ENCODE results near the gene FNBP1L.
A peak's percentile ranks its signal among the peaks of the same experiment; 100 is the strongest.

The FNBP1L gene

DNA sequence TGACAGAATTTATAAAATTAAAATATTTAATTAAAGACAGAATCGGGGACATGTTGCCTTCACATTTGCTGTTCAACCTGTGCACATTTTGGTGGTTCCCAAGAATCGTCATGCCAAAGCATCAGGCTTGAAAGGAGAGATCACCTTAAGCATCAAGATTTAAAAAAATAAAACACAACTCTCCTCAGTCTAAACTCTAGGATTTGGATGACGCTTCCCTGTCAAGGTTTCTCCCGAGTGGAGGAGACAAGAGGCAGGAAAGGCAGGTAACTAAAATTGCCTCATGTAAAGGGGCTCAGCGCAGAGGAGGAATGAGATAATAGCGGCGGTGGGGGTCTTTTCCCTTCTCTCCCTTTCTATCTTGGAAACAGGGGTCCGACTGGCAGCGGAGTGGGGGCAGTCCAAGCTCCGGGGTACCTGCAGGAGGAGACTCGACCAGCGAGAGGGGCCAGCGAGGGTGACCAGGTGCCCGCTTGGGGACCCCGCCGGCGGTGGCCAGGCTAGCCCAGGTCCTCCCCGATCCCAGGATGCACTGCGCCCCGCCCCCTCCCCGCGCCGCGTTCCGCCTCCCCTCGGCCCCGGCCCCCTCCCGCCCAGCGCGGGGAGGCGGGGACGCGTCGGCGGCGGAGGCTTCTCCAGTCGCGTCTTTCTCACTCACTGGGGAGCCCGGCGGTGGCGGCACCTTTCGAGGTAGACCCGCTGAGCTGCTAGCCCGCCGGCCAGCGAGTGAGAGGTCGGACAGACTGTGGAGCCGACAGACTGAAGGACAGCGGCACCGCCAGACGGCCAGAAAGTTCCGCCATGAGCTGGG is at the start of gene FNBP1L:
TSS of gene FNBP1L (plus strand) at position 638 of the 811 bp plus-strand sequence. CDS start at position 802, 164 bp downstream.
- DNase-seq (ENCODE audit: low read depth in 2 of 2) = peak; percentile 13 to 49

DNA sequence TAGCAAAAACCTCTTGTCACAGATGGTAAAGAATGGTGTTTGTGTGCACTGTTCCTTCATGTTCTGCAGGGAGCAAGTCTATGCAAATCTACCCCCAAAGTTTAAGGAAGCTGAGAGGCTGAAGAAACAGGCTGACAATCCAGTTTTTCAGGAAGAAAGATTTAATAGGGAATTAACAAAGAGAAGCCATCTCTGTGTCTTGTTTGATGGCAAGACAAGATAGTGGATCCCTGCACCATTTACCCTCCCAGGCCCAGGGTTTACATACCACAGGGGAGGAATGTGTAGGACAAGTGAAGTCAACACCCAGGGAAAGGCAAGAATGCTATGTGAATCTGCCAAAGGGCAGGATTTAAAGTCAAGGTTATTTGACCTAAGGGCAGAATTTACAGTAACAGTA is 48.1 kb upstream of the FNBP1L start:
- DNase-seq (ENCODE audit: low read depth in 2 of 2) = no peak

DNA sequence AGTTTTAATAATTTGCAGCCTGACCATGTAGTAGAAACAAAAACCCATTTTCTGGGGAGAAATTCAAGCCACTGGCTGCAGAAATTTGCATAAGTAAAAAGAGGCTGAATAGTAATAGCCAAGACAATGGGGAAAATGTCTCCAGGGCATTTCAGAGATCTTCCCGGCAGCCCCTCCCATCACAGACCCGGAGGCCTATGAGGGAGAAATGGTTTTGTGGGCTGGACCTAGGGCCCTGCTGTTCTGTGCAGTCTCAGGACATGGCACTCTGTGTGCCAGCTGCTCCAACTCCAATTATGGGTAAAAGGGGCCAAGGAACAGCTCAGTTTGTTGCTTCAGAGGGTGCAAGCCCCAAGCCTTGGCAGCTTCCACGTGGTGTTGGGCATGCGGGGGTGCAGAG is 39.7 kb upstream of the FNBP1L start:
- no peak for DNase-seq (ENCODE audit: low read depth in 2 of 2)

DNA sequence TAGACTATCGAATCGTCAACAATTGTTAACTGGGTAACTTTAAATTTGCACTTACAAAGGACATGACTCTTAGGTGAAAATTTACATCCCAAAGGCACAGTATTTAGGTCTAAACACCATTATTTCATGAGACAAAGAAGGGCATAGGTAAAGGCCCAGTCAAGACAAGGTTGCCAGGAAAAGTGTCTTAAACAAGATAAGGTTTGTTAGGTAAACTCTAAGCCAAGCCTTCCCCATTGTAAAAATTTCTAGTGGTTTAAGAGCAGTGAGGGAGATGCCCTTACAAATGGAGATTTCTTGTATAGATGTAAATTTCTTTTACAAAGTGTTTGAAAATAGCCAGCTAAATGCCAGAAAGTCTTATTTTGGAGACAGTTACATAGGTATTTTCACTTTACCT is 36.9 kb upstream of the FNBP1L start:
- DNase-seq (ENCODE audit: low read depth in 2 of 2) = no peak

DNA sequence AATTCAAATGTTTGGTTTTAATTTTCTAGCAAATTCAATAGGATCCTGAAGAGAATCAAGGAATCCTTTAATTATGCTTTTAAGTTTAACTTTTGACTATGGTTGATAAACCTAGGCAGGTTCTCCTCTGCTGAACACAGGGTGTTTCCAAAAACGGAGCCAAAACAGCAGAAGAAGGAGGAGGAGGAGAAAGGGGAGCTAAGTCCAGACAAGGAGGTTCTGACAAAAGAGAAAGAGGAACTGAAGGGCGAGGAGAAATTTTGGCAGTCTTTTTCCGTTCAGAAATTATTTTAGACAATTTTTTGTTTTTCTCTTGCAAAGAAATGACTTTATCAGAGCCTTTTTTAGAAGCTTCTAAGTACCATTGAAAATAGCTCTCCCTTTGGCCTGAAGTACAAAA is 33.2 kb upstream of the FNBP1L start:
- DNase-seq (ENCODE audit: low read depth in 2 of 2) = no peak

DNA sequence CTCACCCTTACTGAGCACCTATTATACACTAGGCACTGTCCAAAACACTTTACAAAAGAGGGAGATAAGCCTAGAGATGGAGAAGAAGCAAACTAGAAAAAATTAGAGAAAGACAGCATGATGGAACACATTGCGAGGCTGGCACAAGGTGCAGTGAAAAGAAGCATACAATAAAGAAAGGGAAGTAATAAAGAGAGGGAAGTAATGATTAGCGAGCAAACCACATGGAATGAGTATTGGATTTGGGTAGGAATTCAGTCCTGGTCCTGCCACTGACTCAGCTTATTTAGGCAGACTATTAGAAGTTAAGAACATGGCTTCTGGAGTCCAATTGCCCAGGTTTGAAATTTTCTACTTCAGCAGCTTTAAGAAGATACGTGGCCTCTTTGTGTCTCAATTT is 32.6 kb upstream of the FNBP1L start:
- DNase-seq (ENCODE audit: low read depth in 2 of 2) = no peak

DNA sequence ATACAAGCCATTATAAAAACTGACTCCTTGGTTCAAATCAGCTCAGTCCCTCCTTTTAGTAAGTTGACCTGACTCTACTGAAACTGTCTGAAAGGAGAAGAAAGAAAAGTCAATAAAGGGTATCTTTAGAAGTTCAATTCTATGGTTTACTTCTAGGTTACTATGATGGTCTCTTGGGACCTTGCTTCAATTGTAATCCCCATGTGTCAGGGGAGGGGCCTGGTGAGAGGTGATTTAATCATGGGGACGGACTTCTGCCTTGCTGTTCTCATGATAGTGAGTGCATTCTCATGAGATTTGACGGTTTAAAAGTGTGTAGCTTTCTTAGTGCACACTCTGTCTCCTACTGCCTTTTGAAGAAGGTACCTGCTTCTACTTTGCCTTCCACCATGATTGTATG is 31.7 kb upstream of the FNBP1L start:
- DNase-seq (ENCODE audit: low read depth in 2 of 2) = no peak

DNA sequence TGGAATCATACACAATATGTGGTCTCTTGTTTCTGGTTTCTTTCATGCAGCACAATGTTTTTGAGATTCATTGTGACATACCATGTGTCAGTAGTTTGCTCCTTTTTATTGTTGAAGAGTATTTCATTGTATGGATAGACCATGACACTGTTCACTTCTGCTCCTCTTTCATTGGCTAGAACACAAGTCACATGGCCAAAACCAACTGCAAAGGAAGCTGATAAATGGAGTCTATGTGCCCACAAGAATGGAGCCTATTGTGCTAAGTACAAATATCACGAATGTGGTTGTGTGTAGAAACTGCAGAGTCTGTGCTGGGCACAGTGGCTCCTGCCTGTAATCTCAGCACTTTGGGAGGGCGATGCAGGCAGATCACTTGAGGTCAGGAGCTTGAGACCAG is 28.6 kb upstream of the FNBP1L start:
- DNase-seq (ENCODE audit: low read depth in 2 of 2) = no peak

DNA sequence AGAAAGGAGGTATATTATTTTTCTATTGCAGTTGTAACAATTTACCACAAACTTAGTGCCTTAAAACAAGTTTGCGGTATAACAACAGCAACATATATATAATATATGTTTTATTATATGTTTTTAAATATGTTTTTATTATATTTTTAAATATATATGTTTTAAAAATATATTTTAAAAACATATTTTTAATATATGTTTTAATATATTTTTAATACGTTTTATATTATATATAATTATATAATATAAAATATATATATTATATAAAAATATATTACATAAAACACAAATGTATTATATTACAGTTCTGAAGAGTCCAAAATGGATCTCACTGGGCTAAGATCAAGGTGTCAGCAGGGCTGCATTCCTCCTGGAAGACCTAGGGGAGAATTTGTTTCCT is 27.5 kb upstream of the FNBP1L start:
- no peak for DNase-seq (ENCODE audit: low read depth in 2 of 2)

DNA sequence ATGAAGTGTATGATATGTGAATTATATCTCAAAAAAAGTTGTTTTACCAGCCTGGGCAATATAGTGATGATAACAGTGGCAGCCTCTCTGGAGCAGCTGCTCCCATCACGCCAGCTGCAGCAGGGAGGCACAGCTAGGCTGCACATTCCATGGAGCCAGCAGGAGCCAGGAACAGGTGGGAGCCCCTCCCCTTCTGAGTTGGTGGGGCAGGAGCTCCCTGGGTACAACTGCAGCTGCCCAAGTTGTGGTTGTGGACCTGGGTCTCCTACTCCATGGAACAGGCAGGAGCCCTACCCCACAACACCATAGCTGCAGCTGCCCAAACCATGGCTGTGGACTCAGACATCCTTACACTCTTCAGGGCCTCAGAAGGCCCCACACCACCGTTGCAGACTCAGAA is 21.7 kb upstream of the FNBP1L start:
- no peak for DNase-seq (ENCODE audit: low read depth in 2 of 2)

DNA sequence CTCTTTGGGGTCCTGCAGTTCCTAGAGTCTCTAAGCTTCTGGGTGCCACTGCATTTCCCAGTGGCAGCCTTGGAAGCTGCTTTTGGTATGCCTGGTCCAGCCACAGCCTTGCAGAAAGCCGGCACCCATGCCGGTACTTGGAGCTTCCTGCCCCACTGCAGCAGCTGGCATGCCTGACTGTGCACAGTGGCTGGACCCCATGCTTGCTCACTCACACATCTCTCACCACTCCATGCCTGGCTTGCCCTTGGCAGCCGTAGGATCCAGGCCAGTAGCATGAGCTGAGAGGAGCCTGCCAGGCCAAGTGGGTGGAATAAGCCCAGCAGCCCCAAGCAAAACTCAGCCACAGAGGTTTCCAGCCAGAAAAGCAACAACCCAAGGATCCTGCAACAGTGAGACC is 20.3 kb upstream of the FNBP1L start:
- DNase-seq (ENCODE audit: low read depth in 2 of 2) = no peak

DNA sequence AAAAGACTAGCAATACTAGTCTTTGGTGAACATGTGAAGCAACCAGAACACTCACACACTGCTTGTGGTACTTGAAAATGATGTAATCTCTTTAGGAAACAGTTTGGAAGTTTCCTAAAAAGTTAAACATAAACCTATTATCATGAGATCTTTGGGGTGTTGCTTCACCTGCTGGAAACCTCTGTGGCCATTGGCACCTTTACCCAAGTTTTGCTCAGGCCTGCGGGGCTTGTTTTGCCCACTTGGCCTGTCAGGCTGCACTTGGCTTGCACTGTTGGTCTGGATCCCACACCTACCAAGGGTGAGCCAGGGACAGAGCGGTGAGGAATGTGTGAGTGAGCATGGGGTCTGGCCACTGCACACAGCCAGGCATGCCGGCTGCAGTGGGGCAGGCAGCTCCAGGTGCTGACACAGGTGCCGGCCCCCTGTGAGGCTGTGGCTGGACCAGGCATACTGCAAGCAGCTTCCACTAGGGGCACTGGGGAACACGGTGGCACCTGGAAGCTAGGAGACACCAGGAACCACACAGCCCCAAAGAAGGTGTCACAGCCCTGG is 14.4 kb upstream of the FNBP1L start:
- DNase-seq (ENCODE audit: low read depth in 2 of 2) = no peak

DNA sequence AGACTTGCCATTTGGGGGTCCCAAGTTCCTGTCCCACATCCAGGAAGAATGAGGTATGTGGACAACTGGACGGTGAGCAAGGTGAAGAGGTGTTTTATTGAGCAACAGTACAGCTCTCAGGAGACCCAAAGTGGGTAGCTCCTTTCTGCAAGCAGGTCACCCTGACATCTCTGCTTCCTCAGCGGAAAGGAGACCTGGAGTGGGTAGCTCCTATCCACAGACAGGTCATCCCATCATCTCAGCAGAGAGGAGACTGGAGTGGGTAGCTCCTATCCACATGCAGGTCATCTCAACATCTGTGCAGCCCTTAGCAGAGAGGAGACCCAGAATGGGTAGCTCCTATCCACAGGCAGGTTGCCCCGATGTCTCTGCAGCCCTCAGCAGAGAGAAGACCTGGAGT is 13.8 kb upstream of the FNBP1L start:
- no peak for DNase-seq (ENCODE audit: low read depth in 2 of 2)

DNA sequence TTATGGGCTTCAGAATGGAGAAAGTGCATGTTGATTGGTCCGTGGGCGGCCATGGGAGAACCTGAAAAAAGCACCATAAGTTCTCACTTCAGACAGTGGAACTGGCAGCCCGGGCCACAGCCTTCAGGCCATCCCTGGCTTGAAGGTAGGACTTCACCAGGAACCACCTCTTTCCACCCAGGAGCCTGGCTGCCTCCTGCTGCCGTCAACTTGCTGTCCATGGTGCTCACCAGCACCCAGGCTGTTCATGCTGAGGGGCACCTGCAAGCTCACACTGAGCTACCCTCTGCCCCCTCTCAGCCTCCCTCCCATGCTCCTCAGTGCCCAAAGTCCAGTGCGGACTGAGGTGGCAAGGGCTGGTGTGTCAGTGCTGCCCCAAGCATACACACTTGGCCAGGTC is 12.9 kb upstream of the FNBP1L start:
- DNase-seq (ENCODE audit: low read depth in 2 of 2) = no peak

DNA sequence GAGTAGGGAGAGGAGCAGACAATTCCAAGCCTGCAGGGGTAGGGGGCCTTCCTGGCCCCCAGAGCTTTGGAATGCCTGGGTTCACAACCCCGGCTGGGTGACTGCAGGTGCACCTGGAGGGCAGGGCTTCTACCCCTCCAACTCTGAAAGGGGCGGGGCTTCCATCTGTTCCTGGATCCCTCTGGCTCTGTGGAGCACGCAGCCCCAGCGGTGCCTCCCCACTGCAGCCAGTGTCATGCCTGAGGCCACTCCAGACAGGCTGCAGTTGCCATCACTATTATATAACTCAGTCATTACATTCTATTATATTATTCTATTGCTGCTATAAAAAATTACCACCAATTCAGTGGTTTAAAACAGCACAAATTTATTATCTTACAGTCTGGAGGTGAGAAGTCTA is 12.5 kb upstream of the FNBP1L start:
- DNase-seq (ENCODE audit: low read depth in 2 of 2) = no peak

DNA sequence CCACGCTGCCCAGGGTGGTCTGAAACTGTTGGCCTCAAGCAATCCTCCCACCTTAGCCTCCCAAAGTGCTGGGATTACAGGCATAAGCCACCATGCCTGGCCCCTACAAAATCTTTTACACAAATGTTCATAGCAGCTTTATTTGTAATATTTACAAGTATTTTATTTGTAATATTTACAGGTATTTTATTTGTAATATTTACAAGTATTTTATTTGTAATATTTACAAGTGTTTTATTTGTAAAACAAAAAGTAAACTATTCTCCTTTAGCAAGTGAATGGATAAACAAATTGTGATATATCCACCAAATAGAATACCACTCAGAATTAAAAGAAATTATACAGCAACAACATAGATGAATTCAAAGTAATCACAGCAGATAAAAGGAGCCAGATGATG is 11.4 kb upstream of the FNBP1L start:
- no peak for DNase-seq (ENCODE audit: low read depth in 2 of 2)

DNA sequence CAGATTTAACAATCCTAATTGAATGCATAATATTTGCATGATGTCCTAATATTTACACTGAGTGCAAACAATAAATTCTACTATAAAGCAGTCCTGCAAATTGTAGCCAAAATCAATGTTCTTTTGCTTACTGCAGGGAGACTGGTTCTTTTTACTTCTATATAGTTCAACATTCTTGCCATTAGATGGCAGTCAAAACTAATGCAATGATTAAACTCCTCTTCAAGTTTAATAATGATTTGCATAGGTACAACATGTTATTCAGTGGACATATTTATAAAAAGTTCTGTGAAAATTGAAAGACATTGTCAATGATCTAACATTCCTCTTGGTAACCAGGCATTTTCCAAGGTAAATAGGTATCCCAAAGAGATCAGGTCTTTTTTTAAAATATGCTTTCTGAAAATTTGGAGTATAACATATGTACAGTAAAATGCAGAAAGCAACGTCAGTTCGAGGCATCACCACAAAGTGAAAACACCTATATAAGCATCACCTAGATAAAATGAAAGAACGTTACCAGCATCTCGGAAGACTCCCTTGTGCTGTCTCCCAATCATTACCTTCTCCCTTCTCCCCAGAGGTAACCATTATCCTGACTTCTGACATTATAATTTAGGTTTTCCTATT is 9.8 kb upstream of the FNBP1L start:
- no peak for DNase-seq (ENCODE audit: low read depth in 2 of 2)

DNA sequence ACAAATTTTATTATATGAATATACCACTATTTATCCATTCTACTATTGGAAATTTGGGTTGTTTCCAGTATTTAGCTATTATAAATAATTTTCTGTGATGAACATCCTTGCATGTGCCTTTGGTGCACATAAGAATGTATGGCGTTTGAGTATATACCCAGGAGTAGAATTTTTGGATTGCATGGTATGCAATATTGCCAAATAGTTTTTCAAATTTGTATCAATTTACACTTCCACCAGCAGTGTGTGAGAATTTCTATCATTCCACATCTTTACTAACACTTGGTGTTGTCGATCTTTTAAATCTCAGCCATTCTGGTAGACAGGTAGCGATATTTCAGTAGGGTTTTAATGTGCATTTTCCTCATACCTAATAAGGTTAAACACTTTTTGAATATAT is 9.2 kb upstream of the FNBP1L start:
- DNase-seq (ENCODE audit: low read depth in 2 of 2) = no peak

DNA sequence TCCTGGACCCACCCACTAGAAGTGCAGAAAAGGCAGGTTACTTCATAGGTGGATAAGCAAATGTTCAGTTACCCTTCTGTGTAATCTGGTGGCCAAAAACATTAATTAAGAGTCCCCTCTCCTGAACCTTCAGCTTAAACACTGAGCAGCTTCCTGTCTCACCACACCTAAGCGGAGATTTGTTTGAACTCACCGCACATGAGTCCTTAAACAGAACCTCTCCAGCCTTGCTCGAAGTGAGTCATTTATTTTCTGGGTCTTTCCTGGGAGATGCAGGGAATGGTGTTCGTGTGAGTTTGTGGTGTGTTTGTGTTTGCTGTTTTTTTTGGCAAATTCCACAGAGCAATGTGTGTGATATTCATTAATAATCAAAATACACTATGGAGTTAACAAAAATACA is 7.6 kb upstream of the FNBP1L start:
- no peak for DNase-seq (ENCODE audit: low read depth in 2 of 2)

DNA sequence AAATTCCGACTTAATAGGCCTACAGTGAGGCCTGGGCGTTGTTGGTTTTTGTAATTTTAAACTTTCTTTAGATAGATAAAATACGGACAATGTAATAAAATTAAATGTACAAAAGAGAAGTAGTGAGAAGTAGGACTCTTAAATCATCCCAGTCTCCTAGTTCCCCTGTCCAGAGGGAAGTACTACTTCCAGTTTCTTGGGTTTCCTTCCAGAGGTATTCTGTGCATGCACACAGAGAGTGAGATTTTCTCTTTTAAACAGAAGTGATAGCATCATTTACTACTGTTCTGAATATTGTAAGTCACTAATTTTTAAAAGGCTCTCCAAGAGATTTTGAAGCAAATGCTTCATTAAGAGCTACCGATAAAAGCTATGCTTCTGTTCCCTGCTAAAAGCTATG is 7.2 kb upstream of the FNBP1L start:
- no peak for DNase-seq (ENCODE audit: low read depth in 2 of 2)

DNA sequence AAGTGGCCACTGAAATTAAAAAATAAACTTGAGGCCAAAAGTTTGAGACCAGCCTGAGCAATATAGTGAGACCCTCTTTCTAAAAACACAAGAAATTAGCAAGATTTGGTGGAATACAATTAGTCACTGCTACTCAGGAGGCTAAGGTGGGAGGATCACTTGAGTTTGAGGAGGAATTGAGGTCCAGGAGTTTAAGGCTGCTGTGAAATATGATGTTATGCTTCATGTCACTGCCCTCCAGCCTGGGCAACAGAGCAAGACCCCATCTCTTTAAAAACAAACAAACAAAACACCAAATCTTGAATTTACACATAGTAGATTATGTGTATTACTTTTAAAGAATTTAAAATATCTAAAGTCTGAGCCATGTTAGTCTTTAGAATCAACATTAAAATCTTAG is 6.3 kb upstream of the FNBP1L start:
- DNase-seq (ENCODE audit: low read depth in 2 of 2) = no peak

DNA sequence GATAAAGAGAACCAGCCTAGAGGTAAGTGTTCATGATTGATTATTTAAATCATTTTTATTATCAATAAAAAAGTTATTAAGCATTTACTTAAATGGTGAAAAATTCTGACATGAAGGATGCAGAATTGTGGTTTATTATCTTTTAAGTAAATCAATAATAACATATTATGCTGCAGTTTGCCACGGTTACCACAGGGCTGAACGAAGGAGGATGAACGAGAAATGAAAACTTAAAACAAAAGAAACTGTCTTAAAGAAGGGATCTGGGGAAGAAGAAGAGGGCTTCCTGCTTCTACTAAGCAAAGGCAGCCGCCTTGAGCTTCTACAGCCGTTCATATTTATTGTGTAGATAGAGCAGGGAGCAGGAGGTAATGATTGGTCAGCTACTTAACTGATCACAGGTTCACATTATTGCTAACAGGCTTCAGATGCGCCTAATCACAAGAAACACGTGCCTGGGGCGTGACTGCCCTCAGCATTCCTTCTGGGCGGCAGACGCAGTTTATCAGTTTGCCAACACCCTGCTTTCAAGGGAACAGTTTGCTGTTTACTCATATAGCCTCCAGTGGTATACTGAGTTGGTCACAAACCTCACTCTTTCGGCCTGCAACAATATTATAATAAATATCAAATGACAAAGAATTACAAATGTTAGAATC is 5.8 kb upstream of the FNBP1L start:
- DNase-seq (ENCODE audit: low read depth in 2 of 2) = no peak

DNA sequence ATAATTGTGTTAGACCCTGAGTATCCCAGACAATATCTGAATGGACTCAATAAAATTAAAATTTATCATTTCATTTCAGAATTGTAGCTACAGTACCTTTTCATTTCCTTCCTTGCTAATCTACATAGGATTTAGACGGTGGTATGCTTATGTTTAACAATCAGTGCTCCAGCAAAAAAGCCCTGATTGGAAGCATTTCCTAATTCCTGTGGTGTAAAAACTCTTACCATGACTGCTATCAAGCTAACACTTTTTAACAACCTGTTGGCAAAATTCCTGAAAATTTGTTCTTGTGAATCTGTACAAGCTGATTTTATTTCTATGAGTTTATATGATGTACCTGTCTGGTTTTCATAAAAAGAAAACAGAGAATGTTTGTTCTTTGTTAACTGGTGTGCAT is 5.2 kb upstream of the FNBP1L start:
- DNase-seq (ENCODE audit: low read depth in 2 of 2) = no peak
